H7 (cell line): ENCODE results near the gene GNGT2. TPM values are rescaled to one million over a fixed set of nuclear protein-coding genes. Genes with fewer than 3 reads are reported as not detected.

ENCODE experiments used
- DNase-seq: peaks from one replicate; pipeline ENCODE4 v3.0.0; 2012
- H3K27me3 ChIP-seq: 2 replicates; pipeline ENCODE4 v1.6.0; 2011; ENCODE audit warnings: mild to moderate bottlenecking, low read length; ENCODE audit not compliant: control insufficient read depth, insufficient read depth
- H3K36me3 ChIP-seq: replicated peaks from 2 replicates; pipeline ENCODE4 v1.5.1; 2011; ENCODE audit warnings: low read length; ENCODE audit not compliant: control insufficient read depth, insufficient read depth
- H3K4me3 ChIP-seq: 2 replicates; pipeline ENCODE4 v1.5.1; 2011; ENCODE audit warnings: low read depth, mild to moderate bottlenecking, control low read depth, low read length, moderate library complexity; ENCODE audit not compliant: insufficient read depth
- total RNA-seq: library from RNA; depleted of rRNA; stranded (reverse); fragments of >200 nt; shearing (Covaris generic); gene quantifications from 2 replicates; pipeline ENCODE4 v1.2.3, GENCODE V29; 2014; rRNA removed

GNGT2 gene
- 0.30 TPM in 1 of 2 replicates, not detected in the other for total RNA-seq

GRCh38 chr17:49210158-49211029 is at the start of gene GNGT2, which contains the start of gene ABI3:
GNGT2 (minus strand) TSS chr17:49210574; CDS start chr17:49207422, 3,152 bp downstream.
ABI3 (plus strand) TSS chr17:49210707; CDS start chr17:49210725, 18 bp downstream.
- Histone ChIP-seq H3K36me3 (no peaks in the 10 kb centered on the region), H3K4me3 (peak within 1 kb of the TSS; percentile 14; the same call in 1 of the 2 replicates), H3K27me3 (no peaks in the 10 kb centered on the region)
- DNase-seq = peak; percentile 83

- Histone ChIP-seq H3K4me3 (peak overlapping the region; percentile 52), H3K27me3 (peaks cover 15% of the 10 kb centered on the region), H3K36me3 (no peaks in the 10 kb centered on the region)
- no peak for DNase-seq
Measured at GRCh38 chr17:49259663-49260010, 49.3 kb upstream of the GNGT2 start.

- no peak for DNase-seq
- peaks cover 15% of the 10 kb centered on the region for H3K27me3 ChIP-seq
- H3K4me3 ChIP-seq = no peak overlapping the region
- H3K36me3 ChIP-seq = no peaks in the 10 kb centered on the region
Measured at GRCh38 chr17:49258394-49258793, 48.0 kb upstream of the GNGT2 start.

GRCh38 chr17:49255125-49255524 is 44.8 kb upstream of the GNGT2 start:
- peaks cover 5% of the 10 kb centered on the region for H3K27me3 ChIP-seq
- H3K4me3 ChIP-seq = no peak overlapping the region
- no peaks in the 10 kb centered on the region for H3K36me3 ChIP-seq
- DNase-seq = no peak

- Histone ChIP-seq H3K27me3 (no peaks in the 10 kb centered on the region), H3K4me3 (no peak overlapping the region), H3K36me3 (no peaks in the 10 kb centered on the region)
- DNase-seq = no peak
Measured at GRCh38 chr17:49254066-49254465, 43.7 kb upstream of the GNGT2 start.

- Histone ChIP-seq H3K27me3 (no peaks in the 10 kb centered on the region), H3K4me3 (no peak overlapping the region), H3K36me3 (no peaks in the 10 kb centered on the region)
- DNase-seq = no peak
Measured at GRCh38 chr17:49252148-49252695, 41.8 kb upstream of the GNGT2 start.

GRCh38 chr17:49249890-49250522 is 39.6 kb upstream of the GNGT2 start:
- Histone ChIP-seq H3K4me3 (no peak overlapping the region), H3K27me3 (no peaks in the 10 kb centered on the region), H3K36me3 (no peaks in the 10 kb centered on the region)
- no peak for DNase-seq

- Histone ChIP-seq H3K4me3 (no peak overlapping the region), H3K36me3 (no peaks in the 10 kb centered on the region), H3K27me3 (no peaks in the 10 kb centered on the region)
- peak; percentile 45 for DNase-seq
Measured at GRCh38 chr17:49249292-49249794, 39.0 kb upstream of the GNGT2 start.

- no peaks in the 10 kb centered on the region for H3K27me3 ChIP-seq
- H3K36me3 ChIP-seq = no peaks in the 10 kb centered on the region
- H3K4me3 ChIP-seq = no peak overlapping the region
- DNase-seq = no peak
Measured at GRCh38 chr17:49247944-49248343, 37.6 kb upstream of the GNGT2 start.

GRCh38 chr17:49244839-49245238 is 34.5 kb upstream of the GNGT2 start:
- Histone ChIP-seq H3K36me3 (no peaks in the 10 kb centered on the region), H3K27me3 (no peaks in the 10 kb centered on the region), H3K4me3 (no peak overlapping the region)
- DNase-seq = no peak

GRCh38 chr17:49242813-49243212 is 32.4 kb upstream of the GNGT2 start:
- DNase-seq = no peak
- no peaks in the 10 kb centered on the region for H3K27me3 ChIP-seq

GRCh38 chr17:49241692-49242397 is 31.5 kb upstream of the GNGT2 start:
- no peaks in the 10 kb centered on the region for H3K27me3 ChIP-seq
- no peak overlapping the region for H3K4me3 ChIP-seq
- H3K36me3 ChIP-seq = no peaks in the 10 kb centered on the region
- no peak for DNase-seq

More at GRCh38 chr17:49242813-49243212, 32.4 kb upstream of the GNGT2 start:
- Histone ChIP-seq H3K36me3 (no peaks in the 10 kb centered on the region), H3K4me3 (no peak overlapping the region)

GRCh38 chr17:49241040-49241439 is 30.7 kb upstream of the GNGT2 start:
- no peak for DNase-seq
- Histone ChIP-seq H3K36me3 (no peaks in the 10 kb centered on the region), H3K4me3 (no peak overlapping the region), H3K27me3 (no peaks in the 10 kb centered on the region)

- Histone ChIP-seq H3K36me3 (no peaks in the 10 kb centered on the region), H3K4me3 (no peak overlapping the region), H3K27me3 (no peaks in the 10 kb centered on the region)
- DNase-seq = no peak
Measured at GRCh38 chr17:49240619-49241018, 30.2 kb upstream of the GNGT2 start.
